H9 (cell line): ENCODE results near the gene USP4. TPM values are rescaled to one million over a fixed set of nuclear protein-coding genes. Genes with fewer than 3 reads are reported as not detected.

Experiments
- DNase-seq: peaks from one replicate; pipeline ENCODE4 v3.0.0-alpha.2; 2017
- H2AFZ ChIP-seq: one replicate; pipeline ENCODE4 v1.6.1; 2013; ENCODE audit warnings: mild to moderate bottlenecking, low read length, control low read depth, moderate library complexity
- H2AK5ac ChIP-seq: 2 replicates; pipeline ENCODE4 v1.6.1; 2013; ENCODE audit warnings: low read length, control low read depth, mixed read lengths; ENCODE audit not compliant: insufficient read length
- H2BK120ac ChIP-seq: one replicate; pipeline ENCODE4 v1.6.1; 2013; ENCODE audit warnings: low read depth, mild to moderate bottlenecking, low read length, control low read depth, inconsistent platforms; ENCODE audit not compliant: poor library complexity, severe bottlenecking
- H2BK12ac ChIP-seq: 2 replicates; pipeline ENCODE4 v1.6.1; 2013; ENCODE audit warnings: low read length, control low read depth, mixed read lengths, low read depth; ENCODE audit not compliant: insufficient read length
- H2BK15ac ChIP-seq: 2 replicates; pipeline ENCODE4 v1.6.1; 2013; ENCODE audit warnings: low read depth, low read length, control low read depth
- H2BK20ac ChIP-seq: one replicate; pipeline ENCODE4 v1.6.1; 2013; ENCODE audit warnings: low read depth, mild to moderate bottlenecking, low read length, control low read depth, inconsistent platforms; ENCODE audit not compliant: poor library complexity, severe bottlenecking
- H2BK5ac ChIP-seq: 2 replicates; pipeline ENCODE4 v1.6.1; 2013; ENCODE audit warnings: low read length, control low read depth, mixed read lengths; ENCODE audit not compliant: insufficient read length
- H3K14ac ChIP-seq: 2 replicates; pipeline ENCODE4 v1.6.1; 2013; ENCODE audit warnings: low read length, control low read depth; ENCODE audit not compliant: insufficient read depth
- H3K18ac ChIP-seq: 2 replicates; pipeline ENCODE4 v1.6.1; 2013; ENCODE audit warnings: low read depth, mild to moderate bottlenecking, mixed read lengths, low read length, control low read depth; ENCODE audit not compliant: insufficient read length
- H3K23ac ChIP-seq: 2 replicates; pipeline ENCODE4 v1.6.1; 2013; ENCODE audit warnings: low read length, control low read depth, mixed read lengths, low read depth; ENCODE audit not compliant: insufficient read length
- H3K23me2 ChIP-seq: 2 replicates; pipeline ENCODE4 v1.6.1; 2013; ENCODE audit warnings: low read depth, mild to moderate bottlenecking, mixed read lengths, low read length, control low read depth; ENCODE audit not compliant: insufficient read length, poor library complexity, severe bottlenecking
- H3K27ac ChIP-seq: 2 replicates; pipeline ENCODE4 v1.5.1; 2013; ENCODE audit warnings: low read length, control low read depth, mixed read lengths, low read depth; ENCODE audit not compliant: insufficient read length
- H3K27me3 ChIP-seq: 2 replicates; pipeline ENCODE4 v1.6.1; 2013; ENCODE audit warnings: low read length, control low read depth, inconsistent platforms; ENCODE audit not compliant: insufficient read depth
- H3K4ac ChIP-seq: 2 replicates; pipeline ENCODE4 v1.6.1; 2013; ENCODE audit warnings: low read depth, mild to moderate bottlenecking, control low read depth, inconsistent platforms, low read length, moderate library complexity
- H3K4me1 ChIP-seq: 2 replicates; pipeline ENCODE4 v1.6.1; 2013; ENCODE audit warnings: low read length, control low read depth, inconsistent platforms; ENCODE audit not compliant: insufficient read depth
- H3K4me2 ChIP-seq: 2 replicates; pipeline ENCODE4 v1.6.1; 2013; ENCODE audit warnings: low read length, control low read depth, mixed read lengths; ENCODE audit not compliant: insufficient read length, insufficient read depth
- H3K56ac ChIP-seq: 2 replicates; pipeline ENCODE4 v1.6.1; 2013; ENCODE audit warnings: low read depth, mild to moderate bottlenecking, mixed read lengths, low read length, control low read depth; ENCODE audit not compliant: insufficient read length
- H3K79me1 ChIP-seq: 2 replicates; pipeline ENCODE4 v1.6.1; 2013; ENCODE audit warnings: low read depth, mild to moderate bottlenecking, moderate library complexity, low read length, control low read depth, inconsistent platforms; ENCODE audit not compliant: insufficient read depth, poor library complexity, severe bottlenecking
- H3K79me2 ChIP-seq: 2 replicates; pipeline ENCODE4 v1.6.1; 2013; ENCODE audit warnings: low read length, control low read depth, inconsistent platforms; ENCODE audit not compliant: insufficient read depth
- H3K9ac ChIP-seq: 2 replicates; pipeline ENCODE4 v1.6.1; 2013; ENCODE audit warnings: low read length, control low read depth, mixed read lengths; ENCODE audit not compliant: insufficient read length; ENCODE audit errors: extremely low read depth
- H3K9me3 ChIP-seq: one replicate; pipeline ENCODE4 v1.6.1; 2013; ENCODE audit warnings: low read depth, low read length, inconsistent platforms; ENCODE audit not compliant: control insufficient read depth
- H3T11ph ChIP-seq: one replicate; pipeline ENCODE4 v1.6.1; 2013; ENCODE audit warnings: mild to moderate bottlenecking, low read length, control low read depth, inconsistent platforms
- H4K20me1 ChIP-seq: one replicate; pipeline ENCODE4 v1.6.1; 2013; ENCODE audit not compliant: control insufficient read depth, insufficient read length, insufficient read depth
- H4K5ac ChIP-seq: 2 replicates; pipeline ENCODE4 v1.6.1; 2013; ENCODE audit warnings: low read depth, mild to moderate bottlenecking, mixed read lengths, low read length, control low read depth; ENCODE audit not compliant: insufficient read length
- H4K8ac ChIP-seq: replicated peaks from 2 replicates; pipeline ENCODE4 v1.6.1; 2013; ENCODE audit warnings: low read length, control low read depth, mixed read lengths, low read depth; ENCODE audit not compliant: insufficient read length
- H4K91ac ChIP-seq: 2 replicates; pipeline ENCODE4 v1.6.1; 2013; ENCODE audit warnings: low read depth, mild to moderate bottlenecking, moderate library complexity, mixed read lengths, low read length, control low read depth; ENCODE audit not compliant: insufficient read length
- H3K27ac Mint-ChIP-seq, 3 experiments: 2 replicates in 2 of 3; 3 replicates in 1 of 3; pipeline ENCODE4 v1.8.0; 2020 to 2021; ENCODE audit warnings: mixed read lengths in 3 of 3, mild to moderate bottlenecking in 1 of 3, moderate library complexity in 1 of 3
- H3K27me3 Mint-ChIP-seq: 2 replicates; pipeline ENCODE4 v1.8.0; 2021; ENCODE audit warnings: low read depth, mild to moderate bottlenecking, moderate library complexity, mixed read lengths
- H3K36me3 Mint-ChIP-seq, 3 experiments: 2 replicates in 2 of 3; 3 replicates in 1 of 3; pipeline ENCODE4 v1.8.0; 2020 to 2021; ENCODE audit warnings: low read depth in 3 of 3, mixed read lengths in 3 of 3; ENCODE audit not compliant: insufficient read depth in 1 of 3
- H3K4me1 Mint-ChIP-seq, 2 experiments: 2 replicates each; pipeline ENCODE4 v1.8.0; 2020; ENCODE audit warnings: mixed read lengths in 2 of 2
- H3K4me3 Mint-ChIP-seq, 2 experiments: 2 replicates in 1 of 2; 3 replicates in 1 of 2; pipeline ENCODE4 v1.8.0; 2020 to 2021; ENCODE audit warnings: mild to moderate bottlenecking in 2 of 2, mixed read lengths in 2 of 2, moderate library complexity in 1 of 2
- H3K9me3 Mint-ChIP-seq, 2 experiments: 2 replicates in 1 of 2; 3 replicates in 1 of 2; pipeline ENCODE4 v1.8.0; 2020; ENCODE audit warnings: mild to moderate bottlenecking in 2 of 2, mixed read lengths in 2 of 2, moderate library complexity in 1 of 2
- CTCF ChIP-seq: fragments of 200-600 bp; sonication (generic); conservative IDR thresholded peaks from 3 replicates; pipeline ENCODE4 v1.8.0; 2021; ENCODE audit warnings: antibody characterized with exemption, mild to moderate bottlenecking
- WGBS: extraction: QIAGEN DNeasy Blood & Tissue Kit; methylation state at CpG from one replicate; pipeline ENCODE4 v1.1.7; 2013; ENCODE audit warnings: missing lambda C conversion rate, low lambda C conversion rate, mixed read lengths; ENCODE audit not compliant: insufficient read length; ENCODE audit errors: extremely low coverage; 5-methylcytosine and 5-hydroxymethylcytosine counted together
- total RNA-seq: library from RNA; stranded (reverse); gene quantifications from 2 replicates; pipeline ENCODE4 v1.2.1, GENCODE V29; 2021

USP4 gene
- total RNA-seq, 1 experiment from 2014 or later: 36.1 TPM

- Histone ChIP-seq H2BK5ac (no peak overlapping the region), H3K23ac (no peak overlapping the region)
Measured at GRCh38 chr3:49263159-49263889, 76.5 kb downstream of the USP4 start.

More at GRCh38 chr3:49263159-49263889, 76.5 kb downstream of the USP4 start:
- DNase-seq: no peak
- H2BK120ac ChIP-seq: no peak overlapping the region
- no peak overlapping the region for H2AFZ ChIP-seq
- H4K20me1 ChIP-seq: no peaks in the 10 kb centered on the region
- H3K18ac ChIP-seq: no peak overlapping the region
- no CpG with 5 or more reads among the region's 6 CpGs for WGBS
- H3K27me3 ChIP-seq: no peaks in the 10 kb centered on the region
- H3K79me2 ChIP-seq: no peaks in the 10 kb centered on the region
- H3K4ac ChIP-seq: no peak overlapping the region
- H3T11ph ChIP-seq: no peak overlapping the region
- no peaks in the 10 kb centered on the region for H3K36me3 Mint-ChIP-seq
- H3K27ac Mint-ChIP-seq: no peak overlapping the region
- H4K91ac ChIP-seq: no peak overlapping the region
- no peaks in the 10 kb centered on the region for H3K9me3 Mint-ChIP-seq
- H3K27ac ChIP-seq: no peak overlapping the region
- TF ChIP-seq CTCF: no peak
- H3K4me3 Mint-ChIP-seq: no peak overlapping the region
- no peaks in the 10 kb centered on the region for H3K4me1 ChIP-seq
- no peak overlapping the region for H3K14ac ChIP-seq
- no peak overlapping the region for H3K4me2 ChIP-seq
- no peaks in the 10 kb centered on the region for H3K23me2 ChIP-seq
- no peaks in the 10 kb centered on the region for H3K9me3 ChIP-seq
- no peak overlapping the region for H3K9ac ChIP-seq
- no peak overlapping the region for H3K56ac ChIP-seq
- H2AK5ac ChIP-seq: no peak overlapping the region
- H3K79me1 ChIP-seq: no peaks in the 10 kb centered on the region
- no peak overlapping the region for H2BK15ac ChIP-seq
- no peaks in the 10 kb centered on the region for H3K27me3 Mint-ChIP-seq
- no peak overlapping the region for H2BK12ac ChIP-seq
- H4K8ac ChIP-seq: no peak overlapping the region
- no peak overlapping the region for H4K5ac ChIP-seq
- H2BK20ac ChIP-seq: no peak overlapping the region
- no peaks in the 10 kb centered on the region for H3K4me1 Mint-ChIP-seq
